SH-SY5Y (cell line): ENCODE measurements around the gene SLC28A1.

Source experiments
- GATA2 ChIP-seq: IDR thresholded peaks from 2 replicates; pipeline ENCODE4 v1.6.1; 2011; ENCODE audit warnings: mild to moderate bottlenecking, low read depth, low read length
- GATA3 ChIP-seq: IDR thresholded peaks from 2 replicates; pipeline ENCODE4 v1.6.1; 2011; ENCODE audit warnings: low read depth, mild to moderate bottlenecking, low read length, moderate library complexity

GRCh38 chr15:84913360-84913723, 28.9 kb downstream of the SLC28A1 start:
- TF ChIP-seq GATA2 (no peak), GATA3 (no peak)
